ENCODE measurements around the gene CRB3.
"Not testable (repeated sequence)": the region's sequence is repeated elsewhere in the genome, so short reads cannot be mapped to it uniquely, and the experiment has no call there.

CRB3 gene

GRCh38 chr19:6498294-6499036 lies 34.4 kb downstream of the CRB3 start:
- no peak for DNase-seq

GRCh38 chr19:6499052-6499790 lies 35.1 kb downstream of the CRB3 start:
- no peak for DNase-seq

- no peak for DNase-seq
Measured at GRCh38 chr19:6500837-6501739, 37.0 kb downstream of the CRB3 start.

GRCh38 chr19:6501740-6502648 lies 37.9 kb downstream of the CRB3 start, which contains the start of gene TUBB4A:
Gene TUBB4A (minus strand): TSS chr19:6502309. CDS start chr19:6502212, 97 bp downstream.
- DNase-seq = peak; percentile 25

- DNase-seq = no peak
Measured at GRCh38 chr19:6503407-6504201, 39.5 kb downstream of the CRB3 start.

GRCh38 chr19:6508028-6508771 lies 44.1 kb downstream of the CRB3 start:
- DNase-seq = not testable (repeated sequence)

GRCh38 chr19:6509118-6509971 lies 45.3 kb downstream of the CRB3 start:
- DNase-seq = no peak

GRCh38 chr19:6510618-6511017 lies 46.5 kb downstream of the CRB3 start:
- no peak for DNase-seq

- no peak for DNase-seq
Measured at GRCh38 chr19:6514089-6514488, 50.0 kb downstream of the CRB3 start.

GRCh38 chr19:6514926-6515544 lies 51.0 kb downstream of the CRB3 start:
- no peak for DNase-seq

- DNase-seq = peak; percentile 80
Measured at GRCh38 chr19:6516018-6516658, 52.1 kb downstream of the CRB3 start.

Measured in stimulated activated CD4-positive, alpha-beta T cell treated with anti-CD3 and anti-CD28 coated beads, Interleukin-1b, Interleukin-23, amount 100 ng/mL, for 48 hours (primary cell).